Nephron (organoid): ENCODE data around the gene C11orf21.

ENCODE experiments used
- H3K27ac Mint-ChIP-seq, 3 experiments: 2 replicates each; pipeline ENCODE4 v1.8.0; 2020; ENCODE audit warnings: mixed read lengths in 3 of 3, mild to moderate bottlenecking in 2 of 3, moderate library complexity in 1 of 3
- H3K27me3 Mint-ChIP-seq: 2 replicates; pipeline ENCODE4 v1.8.0; 2021; ENCODE audit warnings: low read depth, mild to moderate bottlenecking, moderate library complexity, mixed read lengths
- H3K36me3 Mint-ChIP-seq: 2 replicates; pipeline ENCODE4 v1.8.0; 2020; ENCODE audit warnings: low read depth, mixed read lengths
- H3K4me1 Mint-ChIP-seq: 2 replicates; pipeline ENCODE4 v1.8.0; 2020; ENCODE audit warnings: mixed read lengths
- H3K4me3 Mint-ChIP-seq, 3 experiments: 2 replicates each; pipeline ENCODE4 v1.8.0; 2020; ENCODE audit warnings: mild to moderate bottlenecking in 3 of 3, mixed read lengths in 3 of 3, moderate library complexity in 2 of 3
- H3K9me3 Mint-ChIP-seq: 2 replicates; pipeline ENCODE4 v1.8.0; 2020; ENCODE audit warnings: mixed read lengths
- TF ChIP-seq, protein P1 (sequence below), 3 experiments: fragments of 200-600 bp; sonication (generic); IDR thresholded peaks; one replicate each; pipeline ENCODE4 v1.5.0; 2021; ENCODE audit warnings: antibody characterized with exemption in 3 of 3; ENCODE audit not compliant: unreplicated experiment in 3 of 3

The C11orf21 gene

DNA sequence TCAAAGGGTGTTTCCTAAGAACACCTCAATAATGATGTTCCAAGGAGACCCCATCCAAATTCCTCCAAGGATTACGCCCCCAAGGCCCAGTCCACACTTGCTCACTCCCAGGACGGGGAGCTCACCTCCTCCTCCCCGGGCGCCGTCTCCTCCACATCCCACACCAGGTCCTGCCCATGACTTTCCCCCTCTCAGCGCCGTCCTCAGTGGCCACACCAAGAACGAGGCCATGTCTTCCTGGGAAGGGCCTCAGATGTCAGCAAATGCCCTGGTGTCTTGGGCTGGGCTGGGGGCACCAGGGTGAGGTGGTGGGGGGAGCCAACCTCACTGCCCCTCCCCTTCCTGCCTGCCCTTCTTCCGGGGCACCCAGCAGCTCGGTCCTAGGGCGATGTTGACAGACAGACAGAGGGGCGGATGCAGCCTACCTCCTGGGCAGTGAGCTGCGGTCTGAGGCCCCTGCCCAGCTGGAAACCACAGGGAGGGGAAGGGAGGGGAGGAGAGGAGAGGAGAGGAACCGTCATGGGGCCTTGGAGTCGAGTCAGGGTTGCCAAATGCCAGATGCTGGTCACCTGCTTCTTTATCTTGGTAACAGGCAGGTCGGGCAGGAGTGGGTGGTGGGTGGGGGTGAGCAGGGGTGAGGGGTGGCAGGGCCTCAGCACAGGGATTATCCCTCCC, at the start of gene C11orf21, which contains the start of gene TSPAN32:
C11orf21 (minus strand) TSS at position 288 of the 675 bp plus-strand sequence; CDS start at position 178, 110 bp downstream.
TSPAN32 (plus strand) TSS at position 383 of the 675 bp plus-strand sequence; CDS start at position 520, 137 bp downstream.
- Mint-ChIP-seq H3K4me3 (no peak within 1 kb of the TSS), H3K27me3 (peaks cover 3% of the 10 kb centered on the region), H3K9me3 (no peaks in the 10 kb centered on the region), H3K27ac (peak within 1 kb of the TSS; percentile 85 to 100 (median 99)), H3K36me3 (no peaks in the 10 kb centered on the region), H3K4me1 (peaks cover 17% of the 10 kb centered on the region)
- TF ChIP-seq, protein P1, sequence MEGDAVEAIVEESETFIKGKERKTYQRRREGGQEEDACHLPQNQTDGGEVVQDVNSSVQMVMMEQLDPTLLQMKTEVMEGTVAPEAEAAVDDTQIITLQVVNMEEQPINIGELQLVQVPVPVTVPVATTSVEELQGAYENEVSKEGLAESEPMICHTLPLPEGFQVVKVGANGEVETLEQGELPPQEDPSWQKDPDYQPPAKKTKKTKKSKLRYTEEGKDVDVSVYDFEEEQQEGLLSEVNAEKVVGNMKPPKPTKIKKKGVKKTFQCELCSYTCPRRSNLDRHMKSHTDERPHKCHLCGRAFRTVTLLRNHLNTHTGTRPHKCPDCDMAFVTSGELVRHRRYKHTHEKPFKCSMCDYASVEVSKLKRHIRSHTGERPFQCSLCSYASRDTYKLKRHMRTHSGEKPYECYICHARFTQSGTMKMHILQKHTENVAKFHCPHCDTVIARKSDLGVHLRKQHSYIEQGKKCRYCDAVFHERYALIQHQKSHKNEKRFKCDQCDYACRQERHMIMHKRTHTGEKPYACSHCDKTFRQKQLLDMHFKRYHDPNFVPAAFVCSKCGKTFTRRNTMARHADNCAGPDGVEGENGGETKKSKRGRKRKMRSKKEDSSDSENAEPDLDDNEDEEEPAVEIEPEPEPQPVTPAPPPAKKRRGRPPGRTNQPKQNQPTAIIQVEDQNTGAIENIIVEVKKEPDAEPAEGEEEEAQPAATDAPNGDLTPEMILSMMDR (IDR thresholded peaks at IDR 0.05; ENCODE audit: unreplicated experiment in 3 of 3) = no peak

DNA sequence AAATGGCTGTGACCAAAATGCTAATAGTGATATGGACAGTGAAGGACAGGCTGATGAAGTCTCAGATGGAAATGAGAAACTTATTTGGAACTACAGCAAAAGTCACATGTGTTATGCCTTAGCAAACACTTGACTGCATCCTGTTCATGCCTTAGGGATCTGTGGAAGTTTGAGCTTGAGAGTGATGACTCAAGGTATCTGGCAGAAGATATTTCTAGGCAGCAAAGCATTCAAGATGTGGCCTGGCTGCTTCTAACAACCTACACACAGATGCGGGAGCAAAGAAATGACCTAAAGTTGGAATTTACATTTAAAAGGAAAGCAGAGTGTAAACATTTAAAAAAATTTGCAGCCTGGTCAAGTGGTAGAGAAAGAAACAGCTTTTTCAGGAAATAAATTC, 47.3 kb upstream of the C11orf21 start:
- peaks cover 4% of the 10 kb centered on the region for H3K27me3 Mint-ChIP-seq
- H3K9me3 Mint-ChIP-seq = peaks cover 32% of the 10 kb centered on the region
- TF ChIP-seq, protein P1 (IDR thresholded peaks at IDR 0.05; ENCODE audit: unreplicated experiment in 3 of 3) = no peak
- H3K4me1 Mint-ChIP-seq = no peaks in the 10 kb centered on the region
- no peak overlapping the region for H3K27ac Mint-ChIP-seq
- H3K36me3 Mint-ChIP-seq = no peaks in the 10 kb centered on the region
- no peak overlapping the region for H3K4me3 Mint-ChIP-seq

DNA sequence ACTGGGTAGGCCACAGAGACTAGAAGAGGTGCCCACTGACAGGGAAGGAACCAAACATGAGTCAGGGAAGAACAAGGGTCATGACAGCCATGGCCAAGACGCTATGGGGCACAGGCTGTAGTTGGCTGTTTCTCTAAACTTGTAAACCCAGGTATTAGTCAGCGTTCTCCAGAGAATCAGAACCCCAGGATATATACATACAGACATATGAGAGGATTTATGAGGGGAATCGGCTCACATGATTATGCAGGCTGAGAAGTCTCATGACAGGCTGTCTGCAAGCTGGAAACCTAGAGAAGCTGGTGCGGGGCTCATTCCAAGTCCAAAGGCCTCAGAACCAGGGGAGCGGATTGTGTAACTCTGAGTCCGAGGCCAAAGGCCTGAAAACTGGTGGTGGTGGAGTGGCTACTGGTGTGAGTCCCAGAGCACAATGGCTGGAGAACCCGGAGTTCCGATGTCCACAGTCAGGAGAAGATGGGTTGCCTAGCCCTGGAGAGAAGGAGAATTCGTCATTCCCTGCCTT, 45.7 kb upstream of the C11orf21 start:
- H3K36me3 Mint-ChIP-seq = no peaks in the 10 kb centered on the region
- no peak overlapping the region for H3K4me3 Mint-ChIP-seq
- H3K27ac Mint-ChIP-seq = no peak overlapping the region
- peaks cover 28% of the 10 kb centered on the region for H3K9me3 Mint-ChIP-seq
- TF ChIP-seq, protein P1 (IDR thresholded peaks at IDR 0.05; ENCODE audit: unreplicated experiment in 3 of 3) = no peak
- no peaks in the 10 kb centered on the region for H3K4me1 Mint-ChIP-seq
- H3K27me3 Mint-ChIP-seq = peaks cover 4% of the 10 kb centered on the region

DNA sequence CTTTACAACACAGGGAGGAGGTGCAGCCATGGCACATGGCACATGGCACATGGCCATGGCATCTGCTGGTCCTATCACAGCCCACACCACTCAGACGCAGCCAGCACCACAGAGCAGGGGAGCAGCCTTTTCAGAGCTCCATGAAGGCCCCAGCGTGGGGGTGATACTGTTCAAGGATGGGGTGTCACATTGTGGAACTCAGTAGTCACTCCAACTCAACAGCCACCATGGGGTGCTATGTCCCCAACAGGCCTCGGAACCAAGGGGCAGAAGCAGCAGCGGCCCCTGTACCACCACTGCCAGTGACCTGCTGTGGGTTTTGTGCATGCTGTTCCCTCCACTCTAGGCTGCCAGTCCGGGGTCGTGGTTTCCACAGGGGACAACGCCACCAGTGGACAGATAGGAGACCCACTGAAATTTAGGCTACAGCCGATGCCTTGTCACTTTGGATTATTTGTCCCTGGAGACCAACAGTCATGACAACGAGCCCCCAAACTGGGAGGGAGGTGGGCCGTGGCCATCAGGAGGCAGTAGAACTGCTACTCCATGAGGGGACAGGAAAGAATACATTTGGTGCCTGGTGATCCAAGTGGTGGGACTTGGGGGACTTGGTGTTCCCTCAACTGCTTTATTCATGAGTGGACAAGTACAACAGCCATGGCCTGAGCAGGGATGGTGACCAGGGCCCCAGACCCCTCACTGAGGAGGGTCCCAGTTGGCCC, 45.0 kb upstream of the C11orf21 start:
- H3K4me3 Mint-ChIP-seq = no peak overlapping the region
- peaks cover 4% of the 10 kb centered on the region for H3K27me3 Mint-ChIP-seq
- no peak overlapping the region for H3K27ac Mint-ChIP-seq
- H3K4me1 Mint-ChIP-seq = no peaks in the 10 kb centered on the region
- TF ChIP-seq, protein P1 (IDR thresholded peaks at IDR 0.05; ENCODE audit: unreplicated experiment in 3 of 3) = no peak
- H3K36me3 Mint-ChIP-seq = no peaks in the 10 kb centered on the region
- H3K9me3 Mint-ChIP-seq = peaks cover 26% of the 10 kb centered on the region

DNA sequence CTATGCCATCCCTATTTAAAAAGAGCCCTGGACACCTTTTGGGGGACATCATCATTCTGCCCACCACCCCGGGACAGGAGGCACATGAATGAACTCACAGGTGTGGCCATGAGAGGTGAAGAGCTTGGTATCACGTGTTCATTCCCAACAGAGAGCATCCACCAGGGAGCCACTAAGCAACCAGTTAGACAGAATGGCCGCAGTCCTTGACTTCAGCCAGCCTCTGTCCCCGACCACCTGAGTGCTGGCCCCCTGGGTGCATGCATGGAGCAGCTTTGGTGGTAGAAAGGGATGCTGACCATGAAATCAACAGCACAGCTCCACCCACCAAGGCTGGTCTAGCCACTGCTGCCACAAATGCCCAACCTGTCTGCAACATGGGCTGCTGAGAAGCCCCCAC, 44.3 kb upstream of the C11orf21 start:
- Mint-ChIP-seq H3K36me3 (no peaks in the 10 kb centered on the region), H3K27ac (no peak overlapping the region)

More for the DNA sequence above, 44.3 kb upstream of the C11orf21 start:
- H3K4me3 Mint-ChIP-seq = no peak overlapping the region
- TF ChIP-seq, protein P1 (IDR thresholded peaks at IDR 0.05; ENCODE audit: unreplicated experiment in 3 of 3) = no peak
- peaks cover 26% of the 10 kb centered on the region for H3K9me3 Mint-ChIP-seq
- H3K4me1 Mint-ChIP-seq = no peaks in the 10 kb centered on the region
- peaks cover 4% of the 10 kb centered on the region for H3K27me3 Mint-ChIP-seq
